SH-SY5Y (cell line): Measurements from ENCODE around the gene SLC4A1.

Experiments used
- GATA2 ChIP-seq: IDR thresholded peaks from 2 replicates; pipeline ENCODE4 v1.6.1; 2011; ENCODE audit warnings: mild to moderate bottlenecking, low read depth, low read length
- GATA3 ChIP-seq: IDR thresholded peaks from 2 replicates; pipeline ENCODE4 v1.6.1; 2011; ENCODE audit warnings: low read depth, mild to moderate bottlenecking, low read length, moderate library complexity

DNA sequence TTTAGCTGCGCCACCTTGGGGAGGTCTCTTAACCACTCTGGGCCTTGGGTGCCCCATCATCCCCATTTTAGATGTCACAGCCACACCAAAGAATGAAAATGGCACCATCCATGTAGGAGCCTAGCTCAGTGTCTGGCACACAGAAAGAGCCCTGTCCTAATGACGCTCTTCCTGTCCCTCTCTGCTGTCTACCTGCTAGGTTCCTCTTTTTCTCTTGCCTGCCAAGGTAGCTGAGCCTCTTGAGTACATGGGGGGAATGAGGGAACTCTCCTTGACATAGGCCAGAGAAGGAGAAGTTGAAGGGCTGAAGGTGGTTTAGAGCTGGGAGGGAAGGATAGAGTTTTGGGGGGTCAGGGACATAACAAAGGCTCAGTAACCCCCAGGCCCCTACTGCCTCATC is 42.3 kb upstream of the SLC4A1 start:
- TF ChIP-seq GATA3 (no peak), GATA2 (no peak)
